GM12891 (cell line): Measurements from ENCODE around the gene PDCD5.
"Not testable (repeated sequence)": the region's sequence is repeated elsewhere in the genome, so short reads cannot be mapped to it uniquely, and the experiment has no call there.

Experiments used
- DNase-seq: peaks from one replicate; pipeline ENCODE4 v3.0.0; 2011; ENCODE audit warnings: low spot score; ENCODE audit not compliant: insufficient read length
- FAIRE-seq: peaks from 2 replicates; lab custom pipeline; 2011; peaks lifted over from hg19 to GRCh38; lab: Jason Lieb, UNC
- PAX5 ChIP-seq: IDR thresholded peaks from 2 replicates; pipeline ENCODE4 v1.6.1; 2011; ENCODE audit warnings: low read length, moderate library complexity, mild to moderate bottlenecking; ENCODE audit not compliant: insufficient read depth, severe bottlenecking
- POLR2A ChIP-seq: IDR thresholded peaks from 2 replicates; pipeline ENCODE4 v1.6.1; 2011; ENCODE audit warnings: low read depth, low read length, control low read depth
- POLR2AphosphoS5 ChIP-seq: IDR thresholded peaks from 2 replicates; pipeline ENCODE4 v1.6.1; 2011; ENCODE audit warnings: low read depth, low read length, control low read depth
- POU2F2 ChIP-seq: IDR thresholded peaks from 2 replicates; pipeline ENCODE4 v1.6.1; 2011; ENCODE audit warnings: low read depth, mild to moderate bottlenecking, control low read depth, low read length, moderate library complexity
- SPI1 ChIP-seq: IDR thresholded peaks from 2 replicates; pipeline ENCODE4 v1.6.1; 2011; ENCODE audit warnings: low read depth, low read length, control low read depth
- TAF1 ChIP-seq: IDR thresholded peaks from 2 replicates; pipeline ENCODE4 v1.6.1; 2011; ENCODE audit warnings: low read depth, low read length, control low read depth

The PDCD5 gene

GRCh38 chr19:32550666-32551065, 30.3 kb upstream of the PDCD5 start:
- no peak for FAIRE-seq

DNA sequence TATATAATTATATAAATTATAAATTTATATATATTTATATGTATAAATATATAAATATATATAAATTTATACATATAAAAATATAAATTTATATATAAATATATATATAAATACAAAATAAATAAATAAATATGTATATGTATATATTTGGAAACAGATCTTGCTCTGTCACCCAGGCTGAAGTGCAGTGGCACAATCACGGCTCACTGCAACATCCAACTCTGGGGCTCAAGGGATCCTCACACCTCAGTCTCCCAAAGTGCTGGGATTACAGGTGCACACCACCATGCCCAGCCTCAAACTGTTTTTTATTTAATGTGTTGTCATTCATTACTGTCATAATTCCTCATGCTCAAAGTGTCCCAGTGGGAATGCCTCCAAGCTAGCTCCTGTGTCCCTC, 25.2 kb upstream of the PDCD5 start:
- no peak for TF ChIP-seq POU2F2
- no peak for TF ChIP-seq POLR2AphosphoS5
- TF ChIP-seq TAF1 = no peak
- TF ChIP-seq SPI1 = no peak
- TF ChIP-seq PAX5 = no peak
- no peak for TF ChIP-seq POLR2A
- DNase-seq = no peak
- no peak for FAIRE-seq

More at GRCh38 chr19:32550666-32551065, 30.3 kb upstream of the PDCD5 start:
- TF ChIP-seq SPI1 = no peak
- DNase-seq = no peak

DNA sequence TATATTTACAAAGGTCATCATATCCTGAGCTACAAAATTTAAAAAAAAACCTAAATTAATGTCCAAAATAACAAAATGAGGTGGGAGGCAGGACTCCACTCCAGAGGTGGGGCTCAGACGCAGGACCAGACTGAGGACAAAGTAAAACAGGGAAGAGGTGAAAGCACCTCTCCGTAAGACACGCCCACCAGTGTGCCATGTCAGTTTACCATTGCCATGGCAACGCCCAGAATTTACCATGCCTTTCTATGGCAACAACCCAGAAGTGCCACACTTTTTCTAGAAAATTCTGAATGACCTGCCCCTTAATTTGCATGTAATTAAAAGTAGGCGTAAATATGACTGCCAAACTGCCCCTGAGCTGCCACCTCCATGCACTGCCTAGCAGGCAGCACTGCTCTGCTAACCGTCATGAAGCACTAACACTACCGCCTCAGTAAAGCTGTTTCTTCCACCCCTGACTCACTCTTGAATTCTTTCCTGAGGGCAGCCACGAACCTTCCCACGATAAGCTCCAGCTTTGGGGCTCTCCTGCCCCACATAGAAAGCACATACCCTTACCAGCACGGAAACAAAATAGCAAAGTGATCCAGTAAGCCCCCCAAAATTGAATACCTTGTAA, 22.3 kb upstream of the PDCD5 start:
- no peak for TF ChIP-seq PAX5
- TF ChIP-seq SPI1 = no peak
- no peak for TF ChIP-seq POU2F2
- no peak for TF ChIP-seq TAF1
- TF ChIP-seq POLR2A = no peak
- TF ChIP-seq POLR2AphosphoS5 = no peak
- DNase-seq (no peak), FAIRE-seq (no peak)

DNA sequence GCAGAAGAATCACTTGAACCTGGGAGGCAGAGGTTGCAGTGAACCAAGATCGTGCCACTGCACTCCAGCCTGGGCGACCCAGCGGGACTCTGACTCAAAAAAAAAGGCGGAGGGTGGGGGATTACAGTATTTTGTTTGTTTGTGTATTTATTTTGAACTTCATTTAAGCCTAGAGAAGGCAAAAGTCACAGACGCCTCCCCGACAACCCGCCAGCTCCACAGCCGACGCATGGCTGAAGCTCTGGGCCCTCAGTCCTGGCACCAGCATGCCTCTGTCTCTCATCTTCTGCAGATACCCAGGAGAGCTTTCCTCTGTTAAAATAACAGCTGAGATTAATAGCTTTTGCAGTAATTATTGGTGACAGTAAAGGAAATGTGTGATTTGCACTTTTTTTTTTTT, 17.2 kb upstream of the PDCD5 start:
- TF ChIP-seq POLR2AphosphoS5 (no peak), PAX5 (no peak), SPI1 (no peak)
- no peak for DNase-seq
- no peak for FAIRE-seq

GRCh38 chr19:32566246-32566830, 14.7 kb upstream of the PDCD5 start:
- no peak for DNase-seq
- no peak for TF ChIP-seq POU2F2
- TF ChIP-seq SPI1 = no peak
- no peak for TF ChIP-seq POLR2AphosphoS5
- no peak for TF ChIP-seq PAX5
- FAIRE-seq = no peak

GRCh38 chr19:32567486-32567885, 13.5 kb upstream of the PDCD5 start:
- FAIRE-seq = no peak
- TF ChIP-seq SPI1 = no peak
- no peak for TF ChIP-seq POLR2AphosphoS5
- no peak for TF ChIP-seq PAX5
- TF ChIP-seq POU2F2 = no peak
- no peak for DNase-seq

- DNase-seq = peak; percentile 39
- TF ChIP-seq POU2F2 = no peak
- TF ChIP-seq TAF1 = no peak
- TF ChIP-seq SPI1 = no peak
- TF ChIP-seq POLR2A = no peak
- TF ChIP-seq POLR2AphosphoS5 = no peak
- no peak for TF ChIP-seq PAX5
- FAIRE-seq = no peak
Measured at GRCh38 chr19:32570081-32570785, 10.8 kb upstream of the PDCD5 start.

DNA sequence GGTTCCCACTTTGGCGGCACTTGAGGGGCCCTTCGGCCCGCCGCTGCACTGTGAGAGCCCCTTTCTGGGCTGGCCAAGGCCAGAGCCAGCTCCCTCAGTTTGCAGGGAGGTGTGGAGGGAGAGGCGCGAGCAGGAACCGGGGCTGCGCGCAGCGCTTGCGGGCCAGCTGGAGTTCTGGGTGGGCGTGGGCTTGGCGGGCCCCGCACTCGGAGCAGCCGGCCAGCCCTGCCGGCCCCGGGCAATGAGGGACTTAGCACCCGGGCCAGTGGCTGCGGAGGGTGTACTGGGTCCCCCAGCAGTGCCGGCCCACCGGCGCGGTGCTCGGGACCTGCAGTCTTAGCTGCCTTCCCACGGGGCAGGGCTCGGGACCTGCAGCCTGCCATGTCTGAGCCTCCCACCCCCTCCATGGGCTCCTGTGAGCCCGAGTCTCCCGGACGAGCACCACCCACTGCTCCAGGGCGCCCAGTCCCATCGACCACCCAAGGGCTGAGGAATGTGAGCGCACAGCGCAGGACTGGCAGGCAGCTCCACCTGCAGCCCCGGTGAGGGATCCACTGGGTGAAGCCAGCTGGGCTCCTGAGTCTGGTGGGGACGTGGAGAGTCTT, 9.4 kb upstream of the PDCD5 start:
- not testable (repeated sequence) for DNase-seq, FAIRE-seq

DNA sequence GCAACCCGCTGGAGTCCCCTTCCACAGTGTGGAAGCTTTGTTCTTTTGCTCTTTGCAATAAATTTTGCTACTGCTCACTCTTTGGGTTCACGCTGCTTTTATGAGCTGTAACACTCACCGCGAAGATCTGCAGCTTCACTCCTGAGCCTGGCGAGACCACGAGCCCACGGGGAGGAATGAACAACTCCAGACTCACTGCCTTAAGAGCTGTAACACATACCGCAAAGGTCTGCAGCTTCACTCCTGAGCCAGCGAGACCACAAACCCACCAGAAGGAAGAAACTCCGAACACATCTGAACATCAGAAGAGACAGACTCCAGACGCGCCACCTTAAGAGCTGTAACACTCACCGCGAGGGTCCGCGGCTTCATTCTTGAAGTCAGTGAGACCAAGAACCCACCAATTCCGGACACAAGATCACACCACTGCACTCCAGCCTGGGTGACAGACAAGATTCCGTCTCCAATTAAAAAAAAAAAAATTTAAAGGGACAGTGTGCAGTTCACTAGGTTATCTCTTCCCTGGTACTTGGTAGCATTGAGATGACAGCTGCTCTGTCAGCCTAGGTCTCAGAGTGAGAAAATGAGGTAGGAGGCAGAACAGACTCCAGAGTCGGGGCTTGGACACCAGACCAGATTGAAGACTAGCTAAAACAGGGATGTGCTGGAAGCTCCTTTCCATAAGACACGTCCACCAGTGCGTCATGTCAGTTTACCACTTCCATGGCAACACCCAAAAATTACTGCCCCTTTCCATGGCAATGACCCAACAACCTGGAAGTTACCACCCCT, 8.1 kb upstream of the PDCD5 start:
- not testable (repeated sequence) for DNase-seq, FAIRE-seq

DNA sequence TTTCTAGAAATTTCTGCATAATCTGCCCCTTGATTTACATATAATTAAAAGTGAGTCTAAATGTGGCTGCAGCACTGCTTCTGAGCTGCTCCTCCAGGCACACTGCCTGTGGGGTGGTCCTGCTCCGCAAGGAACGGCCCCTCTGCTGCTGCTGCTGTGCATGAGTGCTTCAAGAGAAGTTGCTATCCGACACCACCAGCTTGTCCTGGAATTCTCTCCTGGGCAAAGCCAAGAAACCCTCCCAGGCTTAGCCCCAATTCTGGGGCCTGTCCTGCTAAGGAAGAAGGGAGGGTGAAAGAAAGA, 7.5 kb upstream of the PDCD5 start:
- DNase-seq (no peak), FAIRE-seq (no peak)
- TF ChIP-seq SPI1 (no peak), PAX5 (no peak), POU2F2 (no peak), TAF1 (no peak), POLR2A (no peak)

- no peak for FAIRE-seq
- TF ChIP-seq PAX5 = no peak
- TF ChIP-seq TAF1 = no peak
- TF ChIP-seq POLR2AphosphoS5 = no peak
- TF ChIP-seq POLR2A = no peak
- TF ChIP-seq POU2F2 = no peak
- no peak for TF ChIP-seq SPI1
- no peak for DNase-seq
Measured at GRCh38 chr19:32576790-32577189, 4.2 kb upstream of the PDCD5 start.
